Neutrophil (primary cell): ENCODE results near the gene PER1.
A peak's percentile ranks its signal among the peaks of the same experiment; 100 is the strongest.

Experiments
- H3K27ac ChIP-seq: fragments of 200-600 bp; sonication (generic); 2 replicates; pipeline ENCODE4 v1.5.1; 2016; ENCODE audit warnings: mild to moderate bottlenecking, moderate library complexity
- H3K27me3 ChIP-seq: fragments of 200-600 bp; sonication (generic); 2 replicates; pipeline ENCODE4 v1.6.0; 2016; ENCODE audit warnings: mild to moderate bottlenecking
- H3K36me3 ChIP-seq: fragments of 200-600 bp; sonication (generic); 2 replicates; pipeline ENCODE4 v1.5.1; 2017
- H3K4me1 ChIP-seq, 2 experiments: fragments of 200-600 bp in 1 of 2; sonication (generic) in 1 of 2; 1 replicate in 1 of 2; 2 replicates in 1 of 2; pipeline versions ENCODE4 v1.5.1 to v1.6.1; 2013 to 2016; ENCODE audit warnings: low read depth in 1 of 2, low read length in 1 of 2, mild to moderate bottlenecking in 1 of 2, moderate library complexity in 1 of 2; ENCODE audit not compliant: control insufficient read depth in 1 of 2, insufficient read depth in 1 of 2
- H3K4me3 ChIP-seq, 2 experiments: fragments of 200-600 bp in 1 of 2; sonication (generic) in 1 of 2; 1 replicate in 1 of 2; 2 replicates in 1 of 2; pipeline ENCODE4 v1.5.1; 2013 to 2016; ENCODE audit warnings: low read depth in 1 of 2, low read length in 1 of 2, mild to moderate bottlenecking in 1 of 2, moderate library complexity in 1 of 2
- H3K9me3 ChIP-seq: fragments of 200-600 bp; sonication (generic); 2 replicates; pipeline ENCODE4 v1.5.1; 2016
- CTCF ChIP-seq: fragments of 200-600 bp; sonication (generic); IDR thresholded peaks from 2 replicates; pipeline ENCODE4 v1.5.1; 2016; ENCODE audit warnings: antibody characterized with exemption

PER1 gene

GRCh38 chr17:8163978-8164814 is 12.0 kb upstream of the PER1 start:
- no peaks in the 10 kb centered on the region for H3K9me3 ChIP-seq
- H3K4me1 ChIP-seq: peaks cover 48 to 52% of the 10 kb centered on the region in 2 experiments
- H3K4me3 ChIP-seq: peak overlapping the region; percentile 94 to 95
- no peak for TF ChIP-seq CTCF
- H3K27ac ChIP-seq: peak overlapping the region; percentile 95
- H3K27me3 ChIP-seq: no peaks in the 10 kb centered on the region
- peaks cover 27% of the 10 kb centered on the region for H3K36me3 ChIP-seq

GRCh38 chr17:8162997-8163977 is 11.1 kb upstream of the PER1 start:
- Histone ChIP-seq H3K4me1 (peaks cover 57% of the 10 kb centered on the region in 2 experiments), H3K9me3 (no peaks in the 10 kb centered on the region), H3K4me3 (peak overlapping the region; percentile 94 to 95), H3K27me3 (no peaks in the 10 kb centered on the region), H3K27ac (peak overlapping the region; percentile 95), H3K36me3 (peaks cover 33% of the 10 kb centered on the region)
- TF ChIP-seq CTCF: no peak

GRCh38 chr17:8162233-8162996 is 10.2 kb upstream of the PER1 start, which contains the start of gene VAMP2:
TSS of gene VAMP2 (minus strand) at chr17:8162948. CDS start at chr17:8162879, 69 bp downstream.
- peaks cover 58 to 59% of the 10 kb centered on the region in 2 experiments for H3K4me1 ChIP-seq

GRCh38 chr17:8161289-8162232 is 9.4 kb upstream of the PER1 start:
- Histone ChIP-seq H3K4me1 (peaks cover 65 to 66% of the 10 kb centered on the region in 2 experiments), H3K4me3 (peak overlapping the region; percentile 94 to 95), H3K27ac (peak overlapping the region; percentile 95), H3K27me3 (no peaks in the 10 kb centered on the region), H3K9me3 (no peaks in the 10 kb centered on the region), H3K36me3 (peaks cover 33% of the 10 kb centered on the region)
- no peak for TF ChIP-seq CTCF

More at GRCh38 chr17:8162233-8162996, 10.2 kb upstream of the PER1 start, which contains the start of gene VAMP2:
- no peaks in the 10 kb centered on the region for H3K27me3 ChIP-seq
- H3K27ac ChIP-seq: peak within 1 kb of the TSS; percentile 95
- H3K9me3 ChIP-seq: no peaks in the 10 kb centered on the region
- no peak for TF ChIP-seq CTCF
- peak within 1 kb of the TSS; percentile 94 to 95 for H3K4me3 ChIP-seq
- H3K36me3 ChIP-seq: peaks cover 33% of the 10 kb centered on the region
